D721Med (cell line): ENCODE measurements around the gene VWA8.
"Not testable (repeated sequence)": the region's sequence is repeated elsewhere in the genome, so short reads cannot be mapped to it uniquely, and the experiment has no call there.

Experiments used
- DNase-seq: peaks from one replicate; pipeline ENCODE4 v3.0.0; 2011; ENCODE audit warnings: low spot score; ENCODE audit not compliant: insufficient read length
- FAIRE-seq: peaks from 2 replicates; lab custom pipeline; 2011; peaks lifted over from hg19 to GRCh38; lab: Jason Lieb, UNC
- CTCF ChIP-seq: IDR thresholded peaks from 2 replicates; pipeline ENCODE4 v1.5.1; 2012; ENCODE audit warnings: mild to moderate bottlenecking, control low read depth; ENCODE audit not compliant: insufficient read depth; ENCODE audit errors: missing control alignments

VWA8 gene

GRCh38 chr13:41541142-41541938 lies 419.6 kb downstream of the VWA8 start:
- no peak for TF ChIP-seq CTCF
- FAIRE-seq (no peak), DNase-seq (no peak)

GRCh38 chr13:41540240-41540639 lies 420.7 kb downstream of the VWA8 start:
- not testable (repeated sequence) for FAIRE-seq, DNase-seq

- DNase-seq, result no peak
- FAIRE-seq, result no peak
- no peak for TF ChIP-seq CTCF
These were observed 427.4 kb downstream of the VWA8 start for GRCh38 chr13:41533266-41534052.

- DNase-seq (no peak), FAIRE-seq (no peak)
- TF ChIP-seq CTCF, result no peak
These were observed 432.9 kb downstream of the VWA8 start for GRCh38 chr13:41528021-41528420.

GRCh38 chr13:41520660-41521630 lies 440.0 kb downstream of the VWA8 start:
- FAIRE-seq (no peak), DNase-seq (no peak)
- TF ChIP-seq CTCF, result no peak

- TF ChIP-seq CTCF, result no peak
- DNase-seq (no peak), FAIRE-seq (no peak)
These were observed 440.8 kb downstream of the VWA8 start for GRCh38 chr13:41520016-41520659.
